B cell (primary cell): ENCODE measurements around the gene ADGRF1. TPM values are rescaled to one million over a fixed set of nuclear protein-coding genes. Genes with fewer than 3 reads are reported as not detected.

Source experiments
- ATAC-seq: fragments of 200-7000 bp; cut with Tn5 transposase; one replicate; pipeline ENCODE4 v1.10.0; 2021; ENCODE audit warnings: low read depth, mild to moderate bottlenecking, moderate number of reproducible peaks, moderate library complexity
- CTCF ChIA-PET: fragments of 350-600 bp; sonication (Branson Sonifier 250); formaldehyde crosslinking; loops from one replicate; lab custom pipeline; 2021; ENCODE audit warnings: antibody characterized with exemption, inconsistent platforms; lab: Charles Lee
- POLR2A ChIA-PET: fragments of 350-600 bp; sonication (Branson Sonifier 250); formaldehyde crosslinking; loops from one replicate; lab custom pipeline; 2021; ENCODE audit warnings: antibody characterized with exemption; lab: Charles Lee
- DNase-seq: peaks from one replicate; pipeline ENCODE4 v3.0.0; 2013
- H2AFZ ChIP-seq: 2 replicates; pipeline ENCODE4 v1.6.1; 2012; ENCODE audit warnings: mild to moderate bottlenecking, low read depth, low read length; ENCODE audit not compliant: insufficient read depth, poor library complexity, severe bottlenecking
- H3K27ac ChIP-seq, 2 donors: 1 replicate in 1 of 2; 2 replicates in 1 of 2; pipeline ENCODE4 v1.5.1; 2012 to 2013; ENCODE audit warnings: low read length in 2 of 2, mild to moderate bottlenecking in 2 of 2, moderate library complexity in 1 of 2
- H3K27me3 ChIP-seq, 4 experiments: fragments of 200-600 bp in 1 of 4; sonication (generic) in 1 of 4; replicated peaks in 1 of 4; 1 replicate in 2 of 4; 2 replicates in 2 of 4; pipeline versions ENCODE4 v1.6.1 to v1.7.0; 2013 to 2016; ENCODE audit warnings: low read length in 3 of 4, mild to moderate bottlenecking in 2 of 4, mixed read lengths in 1 of 4, moderate library complexity in 1 of 4; ENCODE audit not compliant: insufficient read depth in 4 of 4, control insufficient read depth in 3 of 4; ENCODE audit errors: control extremely low read depth in 1 of 4
- H3K36me3 ChIP-seq, 2 experiments: replicated peaks in 1 of 2; 1 replicate in 1 of 2; 2 replicates in 1 of 2; pipeline versions ENCODE4 v1.6.1 to v1.7.1; 2013; ENCODE audit warnings: low read length in 1 of 2; ENCODE audit not compliant: insufficient read depth in 2 of 2, control insufficient read depth in 1 of 2; ENCODE audit errors: control extremely low read depth in 1 of 2, extremely low read depth in 1 of 2
- H3K4me1 ChIP-seq, 2 donors: fragments of 200-600 bp in 1 of 2; sonication (generic) in 1 of 2; 1 replicate in 1 of 2; 2 replicates in 1 of 2; pipeline versions ENCODE4 v1.5.1 to v1.6.1; 2013 to 2017; ENCODE audit warnings: low read length in 2 of 2; ENCODE audit not compliant: control insufficient read depth in 2 of 2, insufficient read depth in 2 of 2
- H3K4me2 ChIP-seq: replicated peaks from 2 replicates; pipeline ENCODE3; 2012; ENCODE audit warnings: mild to moderate bottlenecking, low read depth, low read length; ENCODE audit not compliant: poor library complexity, severe bottlenecking
- H3K4me3 ChIP-seq, 5 experiments: fragments of 200-600 bp in 1 of 5; sonication (generic) in 1 of 5; 1 replicate in 3 of 5; 2 replicates in 2 of 5; pipeline versions ENCODE4 v1.5.1 to v1.7.0; 2011 to 2016; ENCODE audit warnings: low read length in 4 of 5, mild to moderate bottlenecking in 4 of 5, low read depth in 2 of 5, control low read depth in 1 of 5, moderate library complexity in 1 of 5; ENCODE audit not compliant: insufficient read depth in 1 of 5; ENCODE audit errors: control extremely low read depth in 1 of 5, extremely low read depth in 1 of 5
- H3K79me2 ChIP-seq: fragments of 200-600 bp; sonication (generic); one replicate; pipeline ENCODE4 v1.6.0; 2016; ENCODE audit warnings: low read length; ENCODE audit not compliant: control insufficient read depth, insufficient read depth
- H3K9ac ChIP-seq: fragments of 200-600 bp; sonication (generic); 2 replicates; pipeline ENCODE4 v1.6.1; 2017; ENCODE audit warnings: mild to moderate bottlenecking, low read length, moderate library complexity
- H3K9me3 ChIP-seq, 3 donors: one replicate each; pipeline versions ENCODE4 v1.6.1 to v1.7.1; 2013; ENCODE audit warnings: low read length in 2 of 3; ENCODE audit not compliant: control insufficient read depth in 2 of 3, insufficient read depth in 1 of 3; ENCODE audit errors: control extremely low read depth in 1 of 3
- H4K20me1 ChIP-seq: 2 replicates; pipeline ENCODE4 v1.6.0; 2012; ENCODE audit warnings: mild to moderate bottlenecking, low read length; ENCODE audit not compliant: insufficient read depth, control insufficient read depth, poor library complexity, severe bottlenecking
- H3K27ac Mint-ChIP-seq: one replicate; pipeline ENCODE4 v1.8.0; 2021; ENCODE audit warnings: mixed read lengths
- H3K27me3 Mint-ChIP-seq: one replicate; pipeline ENCODE4 v1.8.0; 2021; ENCODE audit warnings: mixed read lengths
- H3K4me1 Mint-ChIP-seq: one replicate; pipeline ENCODE4 v1.8.0; 2021; ENCODE audit warnings: mixed read lengths
- H3K4me3 Mint-ChIP-seq: one replicate; pipeline ENCODE4 v1.8.0; 2021; ENCODE audit warnings: mixed read lengths
- H3K9me3 Mint-ChIP-seq: one replicate; pipeline ENCODE4 v1.8.0; 2022; ENCODE audit warnings: mixed read lengths; ENCODE audit not compliant: insufficient read depth
- CTCF ChIP-seq: fragments of 200-600 bp; IDR thresholded peaks from one replicate; pipeline ENCODE4 v1.8.0; 2022; ENCODE audit warnings: antibody characterized with exemption, mild to moderate bottlenecking
- EZH2 ChIP-seq: IDR thresholded peaks from 2 replicates; pipeline ENCODE4 v1.6.1; 2012; ENCODE audit warnings: borderline replicate concordance, low read depth, mild to moderate bottlenecking, moderate library complexity, low read length; ENCODE audit not compliant: insufficient read depth, poor library complexity, severe bottlenecking
- WGBS: methylation state at CpG from one replicate; pipeline ENCODE4 v1.1.5; 2013; ENCODE audit warnings: missing lambda C conversion rate; ENCODE audit not compliant: insufficient coverage; 5-methylcytosine and 5-hydroxymethylcytosine counted together
- intact Hi-C: fragments of 100-400 bp; cut with micrococcal nuclease; formaldehyde crosslinking; loops from one replicate; pipeline ENCODE4 v1.10.0; 2022
- polyA plus RNA-seq: library from polyadenylated mRNA; depleted of rRNA; stranded (reverse); fragments of >200 nt; gene quantifications from 2 replicates; pipeline ENCODE4 v1.2.3, GENCODE V29; 2012
- total RNA-seq, 2 donors: library from RNA; stranded (reverse); fragments of 120-200 nt in 1 of 2; gene quantifications; 1 replicate in 1 of 2; 2 replicates in 1 of 2; pipeline versions ENCODE4 v1.2.3 to v1.2.4, GENCODE V29; 2013 to 2022

Gene ADGRF1
- total and polyA plus RNA-seq, 2 donors (not counting 1 experiment from before 2014, with no cell fraction given), result not detected

- H3K4me2 ChIP-seq, result no peak overlapping the region
These were observed 32.5 kb downstream of the ADGRF1 start for GRCh38 chr6:47009583-47009982.

GRCh38 chr6:47008397-47008763, 33.8 kb downstream of the ADGRF1 start:
- Mint-ChIP-seq H3K27me3 (peaks cover 18% of the 10 kb centered on the region), H3K9me3 (no peaks in the 10 kb centered on the region), H3K27ac (no peak overlapping the region), H3K4me1 (no peaks in the 10 kb centered on the region), H3K4me3 (no peak overlapping the region)
- intact Hi-C loops, result no loop called here
- DNase-seq, result no peak
- Histone ChIP-seq H3K27ac (no peak overlapping the region), H3K4me1 (no peaks in the 10 kb centered on the region), H3K36me3 (no peaks in the 10 kb centered on the region), H3K9me3 (no peaks in the 10 kb centered on the region), H3K4me2 (no peak overlapping the region), H3K79me2 (no peaks in the 10 kb centered on the region), H3K9ac (no peak overlapping the region), H3K4me3 (no peak overlapping the region), H3K27me3 (no peaks in the 10 kb centered on the region), H4K20me1 (no peaks in the 10 kb centered on the region), H2AFZ (no peak overlapping the region)
- ChIA-PET CTCF (no interaction called here), POLR2A (no interaction called here)
- ATAC-seq, result no peak
- 100% methylated on average over 2 of the region's 3 CpGs for WGBS
- no peak for TF ChIP-seq EZH2
- TF ChIP-seq CTCF, result no peak

More at GRCh38 chr6:47009583-47009982, 32.5 kb downstream of the ADGRF1 start:
- H3K9ac ChIP-seq, result no peak overlapping the region
- Mint-ChIP-seq H3K27ac (no peak overlapping the region), H3K4me3 (no peak overlapping the region), H3K4me1 (no peaks in the 10 kb centered on the region), H3K27me3 (peaks cover 12% of the 10 kb centered on the region), H3K9me3 (no peaks in the 10 kb centered on the region)
- H3K9me3 ChIP-seq, result no peaks in the 10 kb centered on the region
- no peak overlapping the region for H3K27ac ChIP-seq
- no peaks in the 10 kb centered on the region for H3K79me2 ChIP-seq
- 90% methylated on average over 3 of the region's 7 CpGs for WGBS
- H3K4me3 ChIP-seq, result no peak overlapping the region
- no peak overlapping the region for H2AFZ ChIP-seq
- H3K27me3 ChIP-seq, result no peaks in the 10 kb centered on the region
- no peaks in the 10 kb centered on the region for H3K4me1 ChIP-seq
- no peaks in the 10 kb centered on the region for H4K20me1 ChIP-seq
- POLR2A ChIA-PET, result no interaction called here
- TF ChIP-seq CTCF (no peak), EZH2 (no peak)
- CTCF ChIA-PET, result no interaction called here
- no peak for DNase-seq
- intact Hi-C loops, result no loop called here
- no peaks in the 10 kb centered on the region for H3K36me3 ChIP-seq
- no peak for ATAC-seq
